HG03342 (cell line): ENCODE data around the gene IGFALS.
"Not testable (repeated sequence)": the region's sequence is repeated elsewhere in the genome, so short reads cannot be mapped to it uniquely, and the experiment has no call there.

ENCODE experiments used
- ATAC-seq: cut with Tn5 transposase; IDR thresholded peaks from one replicate; pipeline ENCODE4 v1.9.1; 2021; ENCODE audit warnings: mild to moderate bottlenecking, moderate library complexity; ENCODE audit not compliant: unreplicated experiment

Gene IGFALS

GRCh38 chr16:1818204-1818872 lies 24.8 kb upstream of the IGFALS start:
- no peak for ATAC-seq

GRCh38 chr16:1817716-1818115 lies 24.2 kb upstream of the IGFALS start:
- no peak for ATAC-seq

DNA sequence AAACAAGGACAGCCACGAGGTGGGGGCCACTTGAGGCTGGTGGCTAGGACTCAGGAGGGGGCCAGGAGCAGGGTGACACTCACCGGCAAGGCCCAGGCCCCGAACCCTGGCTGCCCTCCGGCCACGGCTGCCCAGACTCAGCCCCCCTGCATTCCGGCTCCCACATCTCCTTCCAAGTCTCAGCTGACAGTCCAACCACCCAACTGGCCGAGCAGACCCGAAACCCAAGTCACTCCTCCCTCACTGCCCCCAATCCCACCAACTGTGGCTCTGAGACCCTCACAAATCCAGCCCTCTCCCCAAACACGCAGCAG lies 23.7 kb upstream of the IGFALS start:
- ATAC-seq: no peak

GRCh38 chr16:1816396-1817275 lies 23.1 kb upstream of the IGFALS start:
- no peak for ATAC-seq

GRCh38 chr16:1815461-1815860 lies 22.0 kb upstream of the IGFALS start:
- ATAC-seq: no peak

GRCh38 chr16:1812732-1813163 lies 19.2 kb upstream of the IGFALS start:
- no peak for ATAC-seq

GRCh38 chr16:1810536-1810935 lies 17.0 kb upstream of the IGFALS start:
- ATAC-seq: no peak

- ATAC-seq: no peak
Observed at GRCh38 chr16:1810106-1810505, 16.6 kb upstream of the IGFALS start.

- ATAC-seq: no peak
Observed at GRCh38 chr16:1809281-1809801, 15.8 kb upstream of the IGFALS start.

DNA sequence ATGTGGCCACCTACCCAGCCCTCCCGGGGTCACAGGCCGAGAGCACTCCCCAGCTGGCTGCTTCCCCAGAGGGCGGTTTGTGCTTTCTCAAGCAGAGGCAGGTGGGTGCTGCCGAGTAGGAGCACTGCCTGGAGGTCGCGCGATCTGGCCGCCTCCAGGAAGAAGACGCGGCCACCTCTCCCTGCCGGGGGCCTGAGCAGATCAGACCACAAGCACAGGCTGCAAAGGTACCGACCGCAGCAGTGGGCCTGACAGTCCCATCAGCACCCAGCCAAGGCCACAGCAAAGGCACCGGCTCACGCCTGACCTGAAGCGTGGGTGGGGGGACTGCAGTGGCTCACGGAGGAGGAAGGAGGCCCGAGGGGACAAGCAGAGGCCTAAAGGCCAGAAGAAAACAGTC lies 15.2 kb upstream of the IGFALS start:
- ATAC-seq: no peak

DNA sequence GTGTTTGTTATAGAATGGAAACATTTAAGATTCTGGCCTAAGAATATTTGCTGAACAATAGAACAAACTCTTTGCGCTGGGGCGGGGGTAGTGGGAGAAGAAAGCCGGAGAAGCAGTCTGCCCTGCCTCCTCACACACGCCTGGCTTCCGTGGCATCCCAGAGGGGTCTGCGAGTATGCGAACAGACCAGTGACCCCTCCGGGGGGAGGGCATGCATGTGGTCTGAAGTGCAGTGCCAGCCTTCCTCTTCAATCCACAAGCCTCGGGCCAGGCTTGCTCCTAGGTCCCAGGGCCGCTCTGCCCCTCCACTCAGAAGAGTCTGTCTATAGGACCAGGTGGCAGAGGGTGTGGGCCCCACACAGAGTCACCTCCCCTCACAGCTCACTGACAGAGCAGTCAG lies 14.1 kb upstream of the IGFALS start:
- ATAC-seq: no peak

DNA sequence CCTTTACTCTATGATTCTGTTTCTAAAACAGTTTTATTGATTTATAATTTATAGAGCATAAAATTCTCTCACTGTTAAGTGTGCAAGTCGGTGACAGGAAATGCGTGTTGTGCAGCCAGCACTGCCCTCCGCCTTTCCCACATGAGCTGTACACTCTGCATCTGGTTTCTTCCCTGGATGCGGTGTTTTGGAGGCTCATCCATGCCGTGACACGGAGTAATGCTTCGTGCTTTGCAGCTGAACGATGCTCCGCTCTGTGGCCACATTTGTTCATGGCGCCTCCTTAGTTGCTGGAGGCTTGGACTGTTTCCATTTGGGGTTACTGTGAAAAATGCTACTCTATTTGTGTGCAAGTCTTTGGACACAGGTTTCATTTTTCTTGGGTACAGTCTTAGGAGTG lies 7.2 kb upstream of the IGFALS start:
- ATAC-seq: no peak

DNA sequence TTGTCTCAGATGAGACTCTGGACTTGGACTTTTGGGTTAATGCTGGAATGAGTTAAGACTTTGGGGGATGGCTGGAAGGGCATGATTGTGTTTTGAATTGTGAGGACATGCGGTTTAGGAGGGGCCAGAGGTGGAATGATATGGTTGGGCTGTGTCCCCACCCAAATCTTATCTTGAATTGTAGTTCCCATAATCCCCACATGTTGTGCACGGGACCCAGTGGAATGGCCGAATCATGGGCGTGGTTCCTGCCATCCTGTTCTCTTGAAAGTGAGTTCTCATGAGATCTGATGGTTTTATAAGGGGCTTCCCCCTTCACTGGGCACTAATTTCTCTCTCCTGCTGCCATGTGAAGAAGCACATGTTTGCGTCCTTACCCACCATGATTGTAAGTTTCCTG lies 5.8 kb upstream of the IGFALS start:
- ATAC-seq: not testable (repeated sequence)

GRCh38 chr16:1794908-1795666 lies 1.6 kb upstream of the IGFALS start:
- no peak for ATAC-seq

DNA sequence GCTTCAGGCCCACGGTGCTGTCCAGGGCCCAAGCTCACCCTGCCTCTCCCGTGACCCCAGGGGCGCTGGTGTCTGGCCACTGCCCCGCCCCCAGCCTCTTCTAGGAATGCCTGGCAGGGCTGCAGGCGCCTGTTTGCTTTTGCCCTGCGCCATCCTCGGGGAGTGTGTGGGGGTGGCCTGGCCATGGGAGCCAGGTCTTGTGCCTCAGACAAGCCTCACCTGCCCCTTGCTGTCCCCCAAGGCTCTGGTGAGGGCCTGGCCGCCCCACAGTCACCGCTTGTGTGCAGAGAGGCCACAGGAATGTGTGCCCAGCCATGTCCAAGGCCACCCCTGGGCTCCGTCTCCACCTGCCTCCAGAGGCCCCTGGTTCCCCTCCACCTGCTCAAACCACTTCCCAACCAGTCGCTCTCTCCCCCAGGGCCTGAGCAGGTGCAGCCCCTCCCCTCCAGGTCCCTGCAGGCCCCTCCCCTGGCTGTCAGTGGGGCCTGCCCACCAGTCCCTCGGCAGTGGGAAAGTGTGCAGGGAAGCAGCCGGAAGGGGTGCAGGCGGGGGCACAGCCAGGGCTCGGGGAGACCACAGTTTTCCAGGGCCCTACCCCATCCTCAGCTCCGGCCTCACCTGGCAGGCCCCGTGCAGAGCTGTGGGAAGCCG lies 841 bp upstream of the IGFALS start:
- ATAC-seq: no peak

DNA sequence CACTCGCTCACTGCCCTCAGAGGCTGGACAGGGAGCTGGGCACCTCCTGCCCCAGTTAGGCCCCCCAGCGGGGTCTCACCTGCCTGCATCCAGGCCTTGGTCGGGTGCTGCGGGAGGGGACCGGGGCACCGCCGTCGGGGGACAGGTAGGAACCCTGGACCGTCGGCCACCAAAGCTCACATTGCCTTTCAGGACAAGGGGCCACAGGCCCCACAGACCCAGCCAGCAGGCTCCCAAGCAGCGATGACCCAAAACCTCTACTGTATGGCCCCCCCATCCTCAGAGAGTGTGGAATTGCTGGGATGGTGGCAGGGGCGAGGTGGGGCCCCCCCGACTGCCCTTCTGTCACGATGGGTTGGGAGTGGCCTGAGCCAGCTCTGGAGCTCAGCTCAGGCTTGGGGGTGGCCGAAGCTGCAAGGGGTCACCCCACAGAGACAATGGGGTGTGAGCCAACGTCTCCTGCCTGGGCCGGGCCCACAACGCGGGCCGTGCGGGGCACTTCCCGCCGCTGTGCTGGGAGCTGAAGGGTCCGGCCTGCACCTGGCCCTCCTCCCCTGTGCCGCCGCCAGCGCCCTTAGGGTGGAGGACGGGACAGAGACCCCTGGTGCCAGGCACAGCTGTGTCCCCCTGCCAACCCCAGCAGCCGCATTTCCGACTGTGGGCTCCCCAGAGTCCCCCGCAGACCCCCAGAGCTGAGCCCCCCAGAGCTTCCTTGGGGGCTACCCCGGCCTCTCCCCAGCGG lies 498 bp downstream of the IGFALS start:
- no peak for ATAC-seq

GRCh38 chr16:1791943-1792812 lies 1.3 kb downstream of the IGFALS start:
- ATAC-seq: no peak

DNA sequence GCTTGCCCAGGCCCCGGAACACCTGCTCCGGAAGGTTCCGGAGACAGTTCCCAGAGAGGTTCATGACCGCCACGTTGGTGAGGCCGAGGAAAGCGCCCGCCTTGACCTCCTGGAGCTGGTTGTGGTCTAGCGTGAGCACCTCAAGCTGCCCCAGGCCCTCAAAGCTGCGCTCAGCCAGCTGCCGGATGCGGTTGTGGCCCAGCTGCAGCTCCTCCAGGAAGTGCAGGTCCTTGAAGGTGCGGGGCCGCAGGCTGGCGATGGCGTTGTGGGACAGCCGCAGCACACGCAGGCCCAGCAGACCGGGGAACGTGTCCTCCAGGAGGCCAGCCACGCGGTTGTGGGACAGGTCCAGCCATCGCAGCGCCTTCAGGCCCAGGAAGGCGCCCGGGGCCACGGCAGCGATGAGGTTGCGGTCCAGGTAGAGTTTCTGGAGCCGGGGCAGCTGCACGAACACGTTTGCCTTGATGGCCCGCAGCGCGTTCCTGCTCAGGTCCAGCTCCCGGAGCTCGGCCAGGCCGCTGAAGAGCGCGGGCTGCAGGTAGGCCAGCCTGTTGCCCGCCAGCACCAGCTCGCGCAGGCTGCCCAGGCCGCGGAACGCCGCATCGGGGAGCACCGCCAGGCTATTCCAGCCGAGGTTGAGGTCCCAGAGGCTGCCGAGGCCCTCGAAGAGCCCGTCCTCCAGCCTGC lies 2.1 kb downstream of the IGFALS start:
- ATAC-seq: no peak
